KMS-11 (cell line): Measurements from ENCODE around the gene STAC.

Experiments used
- H2AFZ ChIP-seq: fragments of 200-600 bp; sonication (generic); 2 replicates; pipeline ENCODE4 v1.6.1; 2016; ENCODE audit warnings: antibody characterized with exemption, mixed run types, low read depth
- H3K27ac ChIP-seq: fragments of 200-600 bp; sonication (generic); 2 replicates; pipeline ENCODE4 v1.6.1; 2016; ENCODE audit warnings: mild to moderate bottlenecking, mixed run types
- H3K27me3 ChIP-seq: fragments of 200-600 bp; sonication (generic); 2 replicates; pipeline ENCODE4 v1.6.1; 2017; ENCODE audit warnings: mild to moderate bottlenecking, low read depth, mixed run types, moderate library complexity; ENCODE audit not compliant: insufficient read depth
- H3K36me3 ChIP-seq: fragments of 200-600 bp; sonication (generic); 2 replicates; pipeline ENCODE4 v1.6.1; 2017; ENCODE audit warnings: mild to moderate bottlenecking, mixed run types; ENCODE audit not compliant: insufficient read depth
- H3K4me1 ChIP-seq: fragments of 200-600 bp; sonication (generic); 2 replicates; pipeline ENCODE4 v1.6.1; 2016; ENCODE audit warnings: mild to moderate bottlenecking, low read depth, mixed run types; ENCODE audit not compliant: poor library complexity, severe bottlenecking
- H3K4me2 ChIP-seq: fragments of 200-600 bp; sonication (generic); 2 replicates; pipeline ENCODE4 v1.7.0; 2016; ENCODE audit warnings: mild to moderate bottlenecking, mixed run types
- H3K4me3 ChIP-seq: fragments of 200-600 bp; sonication (generic); IDR thresholded peaks from 2 replicates; pipeline ENCODE4 v1.6.1; 2017; ENCODE audit warnings: low read depth, low read length, mixed read lengths; ENCODE audit not compliant: insufficient read depth
- H3K79me2 ChIP-seq: fragments of 200-600 bp; sonication (generic); 2 replicates; pipeline ENCODE4 v1.6.1; 2016; ENCODE audit warnings: low read depth, mixed run types; ENCODE audit not compliant: insufficient read depth
- H3K9ac ChIP-seq: fragments of 200-600 bp; sonication (generic); 2 replicates; pipeline ENCODE4 v1.6.1; 2016; ENCODE audit warnings: mild to moderate bottlenecking, mixed run types
- H4K20me1 ChIP-seq: fragments of 200-600 bp; sonication (generic); 2 replicates; pipeline ENCODE4 v1.6.1; 2016; ENCODE audit warnings: mild to moderate bottlenecking, mixed run types; ENCODE audit not compliant: insufficient read depth
- TF ChIP-seq, protein P1 (sequence below): fragments of 200-600 bp; sonication (generic); conservative IDR thresholded peaks from 2 replicates; pipeline ENCODE4 v1.6.1; 2017; ENCODE audit warnings: low read depth, mild to moderate bottlenecking, antibody characterized with exemption, low read length, moderate library complexity, mixed read lengths

Gene STAC

DNA sequence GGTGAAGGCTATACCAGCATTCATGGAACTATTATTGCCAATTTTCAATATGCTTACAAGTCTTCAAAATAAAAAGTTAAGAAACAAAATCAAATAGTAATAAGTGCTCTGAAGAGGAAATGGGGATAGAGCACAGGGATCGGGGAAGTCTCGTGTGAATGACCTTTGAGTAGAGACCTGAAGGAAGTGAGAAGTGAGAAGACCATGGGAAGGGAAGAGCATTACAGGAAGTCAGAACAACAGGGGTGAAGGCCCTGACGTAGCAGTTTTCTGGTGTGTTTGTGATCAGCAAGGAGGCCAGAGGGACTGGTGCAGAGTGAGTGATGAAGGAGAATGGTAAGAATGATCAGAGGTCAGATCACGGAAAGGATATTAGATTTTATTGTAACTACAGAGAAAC lies 48.1 kb downstream of the STAC start:
- no peaks in the 10 kb centered on the region for H4K20me1 ChIP-seq
- H3K79me2 ChIP-seq, result no peaks in the 10 kb centered on the region
- H3K4me3 ChIP-seq, result no peak overlapping the region
- H3K4me2 ChIP-seq, result no peak overlapping the region
- no peak overlapping the region for H3K9ac ChIP-seq
- no peaks in the 10 kb centered on the region for H3K36me3 ChIP-seq
- H3K4me1 ChIP-seq, result no peaks in the 10 kb centered on the region
- H2AFZ ChIP-seq, result no peak overlapping the region
- H3K27me3 ChIP-seq, result no peaks in the 10 kb centered on the region
- TF ChIP-seq, protein P1, sequence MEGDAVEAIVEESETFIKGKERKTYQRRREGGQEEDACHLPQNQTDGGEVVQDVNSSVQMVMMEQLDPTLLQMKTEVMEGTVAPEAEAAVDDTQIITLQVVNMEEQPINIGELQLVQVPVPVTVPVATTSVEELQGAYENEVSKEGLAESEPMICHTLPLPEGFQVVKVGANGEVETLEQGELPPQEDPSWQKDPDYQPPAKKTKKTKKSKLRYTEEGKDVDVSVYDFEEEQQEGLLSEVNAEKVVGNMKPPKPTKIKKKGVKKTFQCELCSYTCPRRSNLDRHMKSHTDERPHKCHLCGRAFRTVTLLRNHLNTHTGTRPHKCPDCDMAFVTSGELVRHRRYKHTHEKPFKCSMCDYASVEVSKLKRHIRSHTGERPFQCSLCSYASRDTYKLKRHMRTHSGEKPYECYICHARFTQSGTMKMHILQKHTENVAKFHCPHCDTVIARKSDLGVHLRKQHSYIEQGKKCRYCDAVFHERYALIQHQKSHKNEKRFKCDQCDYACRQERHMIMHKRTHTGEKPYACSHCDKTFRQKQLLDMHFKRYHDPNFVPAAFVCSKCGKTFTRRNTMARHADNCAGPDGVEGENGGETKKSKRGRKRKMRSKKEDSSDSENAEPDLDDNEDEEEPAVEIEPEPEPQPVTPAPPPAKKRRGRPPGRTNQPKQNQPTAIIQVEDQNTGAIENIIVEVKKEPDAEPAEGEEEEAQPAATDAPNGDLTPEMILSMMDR, result no peak
- H3K27ac ChIP-seq, result no peak overlapping the region

DNA sequence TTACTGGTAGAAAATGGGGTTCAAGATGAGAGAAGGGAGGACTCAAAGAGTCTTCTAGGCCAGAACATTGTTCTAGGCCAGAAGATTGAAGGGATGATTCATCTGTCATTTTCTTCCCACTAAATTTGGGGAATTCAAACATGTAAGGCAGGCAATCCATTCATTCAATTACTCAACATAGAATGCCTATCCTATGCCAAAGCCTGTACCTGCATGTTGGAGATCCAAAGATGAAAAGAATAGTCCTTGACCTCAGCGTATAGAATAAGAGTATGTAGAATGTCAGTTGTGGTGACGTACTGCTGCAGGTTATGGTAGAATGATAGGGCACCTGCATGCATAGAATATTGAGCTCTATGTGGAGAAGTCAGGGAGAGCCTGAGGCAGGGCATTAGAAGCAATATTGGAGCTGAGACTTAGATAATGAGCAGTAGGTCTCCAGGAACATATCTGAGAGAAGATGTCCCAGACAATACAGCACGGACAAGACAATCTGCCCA lies 49.7 kb downstream of the STAC start:
- Histone ChIP-seq H3K27ac (no peak overlapping the region), H3K79me2 (no peaks in the 10 kb centered on the region), H2AFZ (no peak overlapping the region), H3K4me3 (no peak overlapping the region), H3K4me2 (no peak overlapping the region), H3K27me3 (no peaks in the 10 kb centered on the region), H4K20me1 (no peaks in the 10 kb centered on the region), H3K36me3 (no peaks in the 10 kb centered on the region), H3K4me1 (no peaks in the 10 kb centered on the region), H3K9ac (no peak overlapping the region)
- TF ChIP-seq, protein P1, result no peak

DNA sequence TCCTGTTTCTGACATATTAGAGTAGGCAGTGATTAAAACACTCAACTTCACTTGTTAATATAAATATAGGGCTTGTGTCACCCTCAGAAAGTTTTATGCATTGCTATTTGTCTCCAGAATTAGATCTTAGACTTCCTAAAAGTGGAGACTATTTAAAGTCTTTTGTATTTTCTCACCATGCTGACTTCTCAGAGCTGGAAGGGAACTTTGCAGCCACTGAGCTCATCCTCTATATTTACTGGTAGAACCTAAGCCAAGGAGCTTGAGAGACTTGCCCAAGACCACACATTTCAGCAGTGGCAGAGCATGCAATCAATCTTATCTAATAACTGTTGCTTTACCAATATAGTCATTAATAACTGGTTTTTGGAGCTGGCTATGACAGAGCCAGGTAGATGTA lies 53.2 kb downstream of the STAC start:
- Histone ChIP-seq H3K4me1 (no peaks in the 10 kb centered on the region), H3K27ac (no peak overlapping the region), H3K9ac (no peak overlapping the region), H3K4me3 (no peak overlapping the region), H4K20me1 (no peaks in the 10 kb centered on the region), H3K79me2 (no peaks in the 10 kb centered on the region), H2AFZ (no peak overlapping the region), H3K27me3 (no peaks in the 10 kb centered on the region), H3K4me2 (no peak overlapping the region), H3K36me3 (no peaks in the 10 kb centered on the region)
- TF ChIP-seq, protein P1, result no peak

DNA sequence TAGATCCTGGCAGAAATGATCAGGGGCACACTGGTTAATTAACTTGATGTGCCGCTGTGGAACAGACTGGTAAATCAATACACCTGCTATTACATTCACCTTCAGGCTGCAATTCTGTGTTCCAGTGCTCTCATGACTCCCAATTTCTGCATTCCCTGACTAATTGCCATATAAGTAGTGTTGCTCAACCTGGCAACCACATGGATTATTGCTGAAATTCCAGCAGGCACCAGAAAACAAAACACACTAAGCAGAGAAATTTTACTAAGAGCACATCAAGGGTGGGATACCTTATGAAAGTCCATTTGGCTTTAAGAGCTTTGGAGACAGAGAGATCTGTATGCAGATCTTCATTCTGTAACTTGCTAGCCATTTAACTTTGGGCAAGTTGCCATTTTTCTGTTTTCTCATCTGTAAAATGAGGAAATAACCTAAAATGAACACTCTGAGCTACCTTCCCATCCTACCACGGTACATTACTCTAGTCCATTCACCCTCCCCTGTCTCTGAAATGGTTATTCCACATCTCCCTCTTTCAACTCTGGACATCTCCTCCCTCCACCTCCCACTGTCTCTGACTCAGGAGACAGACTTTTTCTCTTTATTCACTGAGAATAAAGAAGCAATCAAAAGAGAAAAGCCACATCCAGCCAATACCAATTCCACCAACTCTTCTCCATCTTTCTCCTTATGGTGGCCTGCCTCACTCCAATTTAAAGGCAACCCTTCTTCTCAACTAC lies 54.6 kb downstream of the STAC start:
- no peak overlapping the region for H3K27ac ChIP-seq

More for the DNA sequence above, 54.6 kb downstream of the STAC start:
- TF ChIP-seq, protein P1, result no peak
- no peaks in the 10 kb centered on the region for H3K36me3 ChIP-seq
- H3K4me2 ChIP-seq, result no peak overlapping the region
- H3K79me2 ChIP-seq, result no peaks in the 10 kb centered on the region
- no peak overlapping the region for H2AFZ ChIP-seq
- no peaks in the 10 kb centered on the region for H3K4me1 ChIP-seq
- H3K9ac ChIP-seq, result no peak overlapping the region
- H4K20me1 ChIP-seq, result no peaks in the 10 kb centered on the region
- H3K4me3 ChIP-seq, result no peak overlapping the region
- no peaks in the 10 kb centered on the region for H3K27me3 ChIP-seq
